Neuronal stem cell (in vitro differentiated cells): ENCODE data around the gene KLHL5.

ENCODE experiments used
- DNase-seq: peaks from one replicate; pipeline ENCODE4 v3.0.0-alpha.2; 2013; ENCODE audit warnings: low spot score
- H2AFZ ChIP-seq: one replicate; pipeline ENCODE4 v1.6.1; 2013; ENCODE audit warnings: mild to moderate bottlenecking, low read length, inconsistent platforms
- H2AK5ac ChIP-seq: 2 replicates; pipeline ENCODE4 v1.6.1; 2013; ENCODE audit warnings: low read depth, mild to moderate bottlenecking, inconsistent platforms, low read length, moderate library complexity, mixed read lengths
- H2BK120ac ChIP-seq: 2 replicates; pipeline ENCODE4 v1.6.1; 2013; ENCODE audit warnings: low read depth, mild to moderate bottlenecking, inconsistent platforms, low read length, moderate library complexity, mixed read lengths
- H2BK12ac ChIP-seq: one replicate; pipeline ENCODE4 v1.6.1; 2013; ENCODE audit warnings: low read length, inconsistent platforms
- H2BK15ac ChIP-seq: 2 replicates; pipeline ENCODE4 v1.6.1; 2013; ENCODE audit warnings: mild to moderate bottlenecking, low read length, inconsistent platforms, mixed read lengths
- H2BK5ac ChIP-seq: one replicate; pipeline ENCODE4 v1.6.1; 2013; ENCODE audit warnings: inconsistent platforms, mild to moderate bottlenecking, low read length, moderate library complexity
- H3K14ac ChIP-seq: one replicate; pipeline ENCODE4 v1.6.1; 2013; ENCODE audit warnings: low read length, inconsistent platforms
- H3K18ac ChIP-seq: 2 replicates; pipeline ENCODE4 v1.6.1; 2013; ENCODE audit warnings: low read length, inconsistent platforms
- H3K23ac ChIP-seq: 2 replicates; pipeline ENCODE4 v1.6.1; 2013; ENCODE audit warnings: low read depth, mild to moderate bottlenecking, mixed read lengths, low read length, inconsistent platforms; ENCODE audit not compliant: poor library complexity
- H3K27ac ChIP-seq: replicated peaks from 3 replicates; pipeline ENCODE4 v1.5.1; 2013; ENCODE audit warnings: low read length, inconsistent platforms
- H3K27me3 ChIP-seq, 3 experiments: 2 replicates each; pipeline ENCODE4 v1.6.1; 2013; ENCODE audit warnings: low read length in 3 of 3, mild to moderate bottlenecking in 2 of 3, inconsistent platforms in 1 of 3, low read depth in 1 of 3, mixed read lengths in 1 of 3, moderate library complexity in 1 of 3; ENCODE audit not compliant: control insufficient read depth in 3 of 3, insufficient read depth in 3 of 3
- H3K36me3 ChIP-seq, 2 donors: replicated peaks in 1 of 2; 2 replicates each; pipeline ENCODE4 v1.6.1; 2013; ENCODE audit warnings: low read length in 2 of 2; ENCODE audit not compliant: control insufficient read depth in 2 of 2, insufficient read depth in 2 of 2
- H3K4ac ChIP-seq: 2 replicates; pipeline ENCODE4 v1.6.1; 2013; ENCODE audit warnings: inconsistent platforms, mild to moderate bottlenecking, low read length, moderate library complexity
- H3K4me1 ChIP-seq, 2 donors: 1 replicate in 1 of 2; 2 replicates in 1 of 2; pipeline ENCODE4 v1.6.1; 2013; ENCODE audit warnings: low read length in 2 of 2, low read depth in 1 of 2; ENCODE audit not compliant: control insufficient read depth in 2 of 2, insufficient read depth in 1 of 2
- H3K4me2 ChIP-seq: one replicate; pipeline ENCODE4 v1.6.1; 2013; ENCODE audit warnings: mild to moderate bottlenecking, low read length, inconsistent platforms; ENCODE audit not compliant: insufficient read depth, poor library complexity, severe bottlenecking
- H3K4me3 ChIP-seq, 2 donors: 2 replicates each; pipeline ENCODE4 v1.5.1; 2013; ENCODE audit warnings: low read length in 2 of 2, mild to moderate bottlenecking in 2 of 2, inconsistent platforms in 1 of 2, moderate library complexity in 1 of 2
- H3K79me1 ChIP-seq: one replicate; pipeline ENCODE4 v1.6.1; 2013; ENCODE audit warnings: low read depth, mild to moderate bottlenecking, inconsistent platforms, low read length, moderate library complexity
- H3K9ac ChIP-seq: one replicate; pipeline ENCODE4 v1.6.1; 2013; ENCODE audit warnings: mild to moderate bottlenecking, low read depth, low read length, inconsistent platforms; ENCODE audit not compliant: poor library complexity
- H3K9me3 ChIP-seq, 2 donors: replicated peaks in 1 of 2; 2 replicates each; pipeline versions ENCODE3 to v1.6.1; 2013; ENCODE audit warnings: low read length in 2 of 2, mild to moderate bottlenecking in 2 of 2, inconsistent platforms in 1 of 2, low read depth in 1 of 2, mixed read lengths in 1 of 2, moderate library complexity in 1 of 2; ENCODE audit not compliant: control insufficient read depth in 2 of 2, insufficient read depth in 1 of 2
- H4K8ac ChIP-seq: one replicate; pipeline ENCODE4 v1.6.1; 2013; ENCODE audit warnings: low read depth, mild to moderate bottlenecking, inconsistent platforms, low read length, moderate library complexity
- H4K91ac ChIP-seq: one replicate; pipeline ENCODE4 v1.6.1; 2013; ENCODE audit warnings: low read length, low read depth, mild to moderate bottlenecking, inconsistent platforms; ENCODE audit not compliant: poor library complexity
- WGBS, 2 donors: extraction: QIAGEN DNeasy Blood & Tissue Kit; methylation state at CpG; one replicate each; pipeline ENCODE4 v1.1.7; 2013; ENCODE audit warnings: missing lambda C conversion rate in 2 of 2, mixed read lengths in 1 of 2; ENCODE audit not compliant: insufficient read length in 2 of 2, insufficient replicate concordance in 1 of 2; ENCODE audit errors: extremely low coverage in 2 of 2; 5-methylcytosine and 5-hydroxymethylcytosine counted together

KLHL5 gene

DNA sequence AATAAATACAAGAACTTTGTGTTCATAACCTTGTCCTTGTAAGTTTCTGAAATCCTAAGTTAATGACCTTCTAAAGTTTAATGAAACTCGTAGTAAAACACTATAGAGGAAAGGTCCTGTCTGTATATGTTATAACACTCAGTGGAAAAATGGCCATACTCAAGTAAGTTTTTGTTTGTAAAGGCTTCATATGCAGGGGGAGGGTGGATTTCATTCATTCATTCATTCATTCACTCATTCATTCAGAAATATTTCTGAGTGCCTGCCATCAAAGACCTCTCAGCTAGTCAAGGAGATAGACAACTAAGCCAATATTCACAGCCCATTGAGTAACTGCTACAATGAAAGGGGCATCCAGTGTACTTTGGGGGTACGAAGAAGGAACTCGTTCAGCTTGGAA lies 22.9 kb upstream of the KLHL5 start:
- Histone ChIP-seq H4K8ac (no peak overlapping the region), H4K91ac (no peak overlapping the region), H3K14ac (no peak overlapping the region), H3K9ac (no peak overlapping the region), H3K9me3 (no peaks in the 10 kb centered on the region), H3K4me2 (no peak overlapping the region), H2AK5ac (no peak overlapping the region), H2BK5ac (no peak overlapping the region), H3K23ac (no peak overlapping the region), H3K79me1 (no peaks in the 10 kb centered on the region), H3K4me3 (no peak overlapping the region), H3K27ac (no peak overlapping the region), H2AFZ (no peak overlapping the region), H2BK120ac (no peak overlapping the region), H2BK15ac (no peak overlapping the region), H3K4ac (no peak overlapping the region), H3K36me3 (no peaks in the 10 kb centered on the region), H3K27me3 (no peaks in the 10 kb centered on the region), H2BK12ac (no peak overlapping the region), H3K4me1 (peaks cover 8 to 16% of the 10 kb centered on the region in 2 donors), H3K18ac (no peak overlapping the region)
- DNase-seq: no peak
- no CpG with 5 or more reads among the region's 3 CpGs for WGBS, 2 donors

DNA sequence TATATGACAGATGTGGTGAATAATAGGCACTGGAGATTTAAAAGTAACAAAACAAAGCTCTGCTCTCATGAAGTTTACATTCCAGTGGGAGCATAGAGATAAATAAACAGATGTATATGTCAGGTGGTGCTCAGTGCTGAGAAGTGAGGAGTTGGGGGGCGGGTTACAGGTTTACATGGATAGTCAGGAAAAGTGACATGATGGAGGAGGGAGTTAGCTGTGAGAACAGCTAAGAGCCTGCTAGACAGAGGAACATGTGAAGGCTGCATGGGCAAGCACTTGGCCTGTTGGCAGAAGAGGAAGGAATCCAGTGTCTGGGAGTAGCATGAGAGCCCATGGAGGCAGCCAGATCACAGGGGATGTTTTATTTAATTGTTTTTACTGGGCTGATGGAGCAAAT lies 19.7 kb upstream of the KLHL5 start:
- Histone ChIP-seq H2BK5ac (no peak overlapping the region), H3K36me3 (no peaks in the 10 kb centered on the region), H2AFZ (peak overlapping the region; percentile 63), H2AK5ac (no peak overlapping the region), H4K8ac (no peak overlapping the region), H3K9me3 (no peaks in the 10 kb centered on the region), H2BK120ac (no peak overlapping the region), H3K9ac (no peak overlapping the region), H3K4me1 (peaks cover 5 to 14% of the 10 kb centered on the region in 2 donors), H3K18ac (no peak overlapping the region), H3K4me3 (no peak overlapping the region), H2BK12ac (no peak overlapping the region), H4K91ac (no peak overlapping the region), H3K23ac (no peak overlapping the region), H3K27me3 (no peaks in the 10 kb centered on the region), H3K4ac (no peak overlapping the region), H2BK15ac (no peak overlapping the region), H3K79me1 (no peaks in the 10 kb centered on the region), H3K27ac (no peak overlapping the region), H3K4me2 (no peak overlapping the region), H3K14ac (no peak overlapping the region)
- WGBS, 2 donors: no CpG with 5 or more reads among the region's 1 CpG
- no peak for DNase-seq

DNA sequence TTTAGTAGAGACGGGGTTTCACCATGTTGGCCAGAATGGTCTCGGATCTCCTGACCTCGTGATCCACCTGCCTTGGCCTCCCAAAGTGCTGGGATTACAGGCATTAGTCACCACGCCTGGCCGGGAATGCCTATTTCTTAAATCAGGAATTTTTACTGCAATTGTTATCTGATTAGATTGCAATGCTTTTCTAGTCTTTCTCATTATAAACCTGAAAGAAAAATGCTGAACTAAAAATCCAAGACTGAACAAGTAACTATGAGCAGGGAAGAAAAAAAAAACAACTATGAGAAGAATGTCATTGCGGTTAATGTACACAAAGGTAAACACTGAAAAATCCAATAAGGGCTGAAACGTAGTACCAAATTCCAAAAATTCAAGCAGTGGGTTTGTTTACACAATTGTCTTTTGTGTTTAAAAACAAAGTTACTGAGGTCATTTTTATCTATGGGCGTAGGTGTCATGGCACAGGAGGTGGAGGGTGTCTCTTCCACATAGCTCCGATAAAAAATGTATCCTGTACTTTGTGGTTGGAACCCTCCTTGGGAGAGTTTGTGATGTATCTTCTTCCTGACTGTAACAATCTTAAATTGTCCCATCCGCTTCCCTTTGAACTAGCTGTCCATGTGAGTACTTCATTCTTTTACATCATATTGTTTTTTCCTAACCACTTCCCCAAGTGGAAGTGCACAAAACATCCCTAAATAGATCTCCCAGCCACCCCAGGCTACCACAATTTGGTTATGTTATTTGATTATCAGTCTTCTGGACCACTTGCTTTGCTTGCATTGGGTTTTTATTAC lies 18.8 kb upstream of the KLHL5 start:
- Histone ChIP-seq H3K23ac (no peak overlapping the region), H2BK15ac (no peak overlapping the region), H3K27ac (peak overlapping the region; percentile 18), H3K9ac (no peak overlapping the region), H4K91ac (no peak overlapping the region), H3K14ac (no peak overlapping the region), H3K4me3 (peak overlapping the region in 1 of 2 donors; percentile 55), H2AFZ (peak overlapping the region; percentile 74), H3K18ac (no peak overlapping the region), H3K4me2 (peak overlapping the region; percentile 58), H3K36me3 (no peaks in the 10 kb centered on the region), H2AK5ac (no peak overlapping the region), H4K8ac (no peak overlapping the region), H3K79me1 (no peaks in the 10 kb centered on the region), H2BK12ac (no peak overlapping the region), H2BK120ac (no peak overlapping the region), H3K4ac (no peak overlapping the region), H3K9me3 (no peaks in the 10 kb centered on the region), H3K27me3 (no peaks in the 10 kb centered on the region), H3K4me1 (peaks cover 3 to 6% of the 10 kb centered on the region in 2 donors), H2BK5ac (no peak overlapping the region)
- DNase-seq: no peak
- no CpG with 5 or more reads among the region's 10 CpGs for WGBS, 2 donors

DNA sequence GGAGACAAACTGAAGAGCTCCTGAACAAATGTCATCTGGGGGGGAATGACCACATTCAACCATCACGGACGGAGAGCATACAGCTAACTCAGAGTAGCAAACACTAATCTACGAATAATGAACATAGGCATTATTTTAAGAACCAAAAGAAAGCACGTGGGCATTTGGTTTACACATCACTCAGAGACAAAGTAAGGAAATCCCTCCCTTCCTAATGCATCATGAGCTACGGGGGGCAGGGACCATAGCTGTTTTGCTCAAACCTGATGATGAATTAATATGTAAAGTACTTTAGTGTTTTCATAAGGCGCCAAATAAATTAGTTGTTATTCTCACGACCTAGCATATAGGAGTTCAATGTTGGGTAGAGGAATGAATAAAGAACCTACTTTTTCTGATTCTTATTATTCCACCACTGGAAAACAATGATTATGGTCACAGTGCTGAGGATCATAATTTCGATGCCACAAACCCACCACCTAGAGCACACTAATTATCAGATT lies 18.1 kb upstream of the KLHL5 start:
- Histone ChIP-seq H3K4me1 (peaks cover 3 to 6% of the 10 kb centered on the region in 2 donors), H4K91ac (no peak overlapping the region), H3K27me3 (no peaks in the 10 kb centered on the region), H3K4me3 (peak overlapping the region; percentile 55 to 62), H2BK120ac (no peak overlapping the region), H2BK12ac (no peak overlapping the region), H3K79me1 (peaks cover 3% of the 10 kb centered on the region), H3K18ac (no peak overlapping the region), H3K9me3 (no peaks in the 10 kb centered on the region), H3K4ac (no peak overlapping the region), H3K27ac (peak overlapping the region; percentile 73), H2AFZ (peak overlapping the region; percentile 74), H3K14ac (no peak overlapping the region), H3K36me3 (no peaks in the 10 kb centered on the region), H3K9ac (no peak overlapping the region), H2BK5ac (no peak overlapping the region), H2BK15ac (no peak overlapping the region), H2AK5ac (no peak overlapping the region), H3K23ac (no peak overlapping the region), H4K8ac (no peak overlapping the region), H3K4me2 (peak overlapping the region; percentile 58)
- DNase-seq: no peak
- no CpG with 5 or more reads among the region's 8 CpGs for WGBS, 2 donors
